ENCODE measurements around the gene TAS2R10. TPM values are rescaled to one million over a fixed set of nuclear protein-coding genes. Genes with fewer than 3 reads are reported as not detected.

TAS2R10 gene
- total RNA-seq (2012; rRNA removed), result 0.44 and 1.0 TPM in 2 replicates

- Histone ChIP-seq H3K9me3 (replicated peaks; ENCODE audit: low read length) (no peaks in the 10 kb centered on the region), H3K27me3 (ENCODE audit: control insufficient read depth, insufficient read depth, low read length) (no peaks in the 10 kb centered on the region), H3K36me3 (ENCODE audit: insufficient read depth, low read length) (no peaks in the 10 kb centered on the region), H3K9ac (ENCODE audit: low read depth, low read length) (no peak within 1 kb of the TSS), H3K4me2 (ENCODE audit: low read length) (no peak within 1 kb of the TSS), H3K4me3 (ENCODE audit: low read length) (no peak within 1 kb of the TSS), H3K4me1 (ENCODE audit: control insufficient read depth, insufficient read depth, low read length) (no peaks in the 10 kb centered on the region)
These were observed at the start of gene TAS2R10 for GRCh38 chr12:10826258-10826657. Gene TAS2R10, minus strand, starts transcription at chr12:10826358. Its CDS starts 89 bp downstream, at chr12:10826269.

- Histone ChIP-seq H3K9me3 (replicated peaks; ENCODE audit: low read length) (no peaks in the 10 kb centered on the region), H3K9ac (ENCODE audit: low read depth, low read length) (no peak overlapping the region), H3K27me3 (ENCODE audit: control insufficient read depth, insufficient read depth, low read length) (no peaks in the 10 kb centered on the region), H3K4me2 (ENCODE audit: low read length) (no peak overlapping the region), H3K4me1 (ENCODE audit: control insufficient read depth, insufficient read depth, low read length) (no peaks in the 10 kb centered on the region), H3K4me3 (ENCODE audit: low read length) (no peak overlapping the region), H3K36me3 (ENCODE audit: insufficient read depth, low read length) (no peaks in the 10 kb centered on the region)
These were observed 47.2 kb upstream of the TAS2R10 start for GRCh38 chr12:10873378-10873777.

GRCh38 chr12:10867381-10867780, 41.2 kb upstream of the TAS2R10 start:
- Histone ChIP-seq H3K4me2 (ENCODE audit: low read length) (no peak overlapping the region), H3K9me3 (replicated peaks; ENCODE audit: low read length) (no peaks in the 10 kb centered on the region), H3K36me3 (ENCODE audit: insufficient read depth, low read length) (no peaks in the 10 kb centered on the region), H3K9ac (ENCODE audit: low read depth, low read length) (no peak overlapping the region), H3K27me3 (ENCODE audit: control insufficient read depth, insufficient read depth, low read length) (no peaks in the 10 kb centered on the region), H3K4me3 (ENCODE audit: low read length) (no peak overlapping the region), H3K4me1 (ENCODE audit: control insufficient read depth, insufficient read depth, low read length) (no peaks in the 10 kb centered on the region)

GRCh38 chr12:10863512-10864218, 37.5 kb upstream of the TAS2R10 start:
- H3K4me1 ChIP-seq (ENCODE audit: control insufficient read depth, insufficient read depth, low read length), result no peaks in the 10 kb centered on the region
- H3K4me2 ChIP-seq (ENCODE audit: low read length), result no peak overlapping the region
- H3K9ac ChIP-seq (ENCODE audit: low read depth, low read length), result no peak overlapping the region
- no peaks in the 10 kb centered on the region for H3K36me3 ChIP-seq (ENCODE audit: insufficient read depth, low read length)
- no peaks in the 10 kb centered on the region for H3K9me3 ChIP-seq (replicated peaks; ENCODE audit: low read length)
- no peak overlapping the region for H3K4me3 ChIP-seq (ENCODE audit: low read length)
- no peaks in the 10 kb centered on the region for H3K27me3 ChIP-seq (ENCODE audit: control insufficient read depth, insufficient read depth, low read length)

GRCh38 chr12:10861366-10861765, 35.2 kb upstream of the TAS2R10 start:
- no peaks in the 10 kb centered on the region for H3K4me1 ChIP-seq (ENCODE audit: control insufficient read depth, insufficient read depth, low read length)
- H3K27me3 ChIP-seq (ENCODE audit: control insufficient read depth, insufficient read depth, low read length), result no peaks in the 10 kb centered on the region
- no peak overlapping the region for H3K9ac ChIP-seq (ENCODE audit: low read depth, low read length)
- H3K4me3 ChIP-seq (ENCODE audit: low read length), result no peak overlapping the region
- H3K4me2 ChIP-seq (ENCODE audit: low read length), result no peak overlapping the region
- H3K9me3 ChIP-seq (replicated peaks; ENCODE audit: low read length), result no peaks in the 10 kb centered on the region
- no peaks in the 10 kb centered on the region for H3K36me3 ChIP-seq (ENCODE audit: insufficient read depth, low read length)

GRCh38 chr12:10855807-10856206, 29.6 kb upstream of the TAS2R10 start:
- H3K4me2 ChIP-seq (ENCODE audit: low read length), result no peak overlapping the region
- H3K27me3 ChIP-seq (ENCODE audit: control insufficient read depth, insufficient read depth, low read length), result no peaks in the 10 kb centered on the region
- H3K4me1 ChIP-seq (ENCODE audit: control insufficient read depth, insufficient read depth, low read length), result peaks cover 6% of the 10 kb centered on the region
- no peaks in the 10 kb centered on the region for H3K36me3 ChIP-seq (ENCODE audit: insufficient read depth, low read length)
- H3K9me3 ChIP-seq (replicated peaks; ENCODE audit: low read length), result no peaks in the 10 kb centered on the region
- no peak overlapping the region for H3K4me3 ChIP-seq (ENCODE audit: low read length)
- no peak overlapping the region for H3K9ac ChIP-seq (ENCODE audit: low read depth, low read length)

- Histone ChIP-seq H3K4me3 (ENCODE audit: low read length) (no peak overlapping the region), H3K27me3 (ENCODE audit: control insufficient read depth, insufficient read depth, low read length) (no peaks in the 10 kb centered on the region)
These were observed 27.6 kb upstream of the TAS2R10 start for GRCh38 chr12:10853776-10854175.

GRCh38 chr12:10851243-10851858, 25.2 kb upstream of the TAS2R10 start:
- no peaks in the 10 kb centered on the region for H3K36me3 ChIP-seq (ENCODE audit: insufficient read depth, low read length)
- no peak overlapping the region for H3K9ac ChIP-seq (ENCODE audit: low read depth, low read length)
- H3K4me1 ChIP-seq (ENCODE audit: control insufficient read depth, insufficient read depth, low read length), result peaks cover 6% of the 10 kb centered on the region
- no peak overlapping the region for H3K4me3 ChIP-seq (ENCODE audit: low read length)
- H3K9me3 ChIP-seq (replicated peaks; ENCODE audit: low read length), result no peaks in the 10 kb centered on the region
- H3K27me3 ChIP-seq (ENCODE audit: control insufficient read depth, insufficient read depth, low read length), result no peaks in the 10 kb centered on the region
- H3K4me2 ChIP-seq (ENCODE audit: low read length), result no peak overlapping the region

More at GRCh38 chr12:10853776-10854175, 27.6 kb upstream of the TAS2R10 start:
- H3K9me3 ChIP-seq (replicated peaks; ENCODE audit: low read length), result no peaks in the 10 kb centered on the region
- no peak overlapping the region for H3K4me2 ChIP-seq (ENCODE audit: low read length)
- H3K9ac ChIP-seq (ENCODE audit: low read depth, low read length), result no peak overlapping the region
- H3K4me1 ChIP-seq (ENCODE audit: control insufficient read depth, insufficient read depth, low read length), result peaks cover 6% of the 10 kb centered on the region
- no peaks in the 10 kb centered on the region for H3K36me3 ChIP-seq (ENCODE audit: insufficient read depth, low read length)

- H3K36me3 ChIP-seq (ENCODE audit: insufficient read depth, low read length), result no peaks in the 10 kb centered on the region
- H3K27me3 ChIP-seq (ENCODE audit: control insufficient read depth, insufficient read depth, low read length), result no peaks in the 10 kb centered on the region
- H3K9me3 ChIP-seq (replicated peaks; ENCODE audit: low read length), result no peaks in the 10 kb centered on the region
- H3K9ac ChIP-seq (ENCODE audit: low read depth, low read length), result no peak within 1 kb of the TSS
- no peak within 1 kb of the TSS for H3K4me3 ChIP-seq (ENCODE audit: low read length)
- no peak within 1 kb of the TSS for H3K4me2 ChIP-seq (ENCODE audit: low read length)
- peaks cover 6% of the 10 kb centered on the region for H3K4me1 ChIP-seq (ENCODE audit: control insufficient read depth, insufficient read depth, low read length)
These were observed 23.3 kb upstream of the TAS2R10 start, which contains the start of gene PRR4 for GRCh38 chr12:10849425-10849878. Gene PRR4, minus strand, starts transcription at chr12:10849475. Its CDS starts 38 bp downstream, at chr12:10849437.

- Histone ChIP-seq H3K9ac (ENCODE audit: low read depth, low read length) (no peak overlapping the region), H3K4me3 (ENCODE audit: low read length) (no peak overlapping the region), H3K4me2 (ENCODE audit: low read length) (no peak overlapping the region), H3K9me3 (replicated peaks; ENCODE audit: low read length) (no peaks in the 10 kb centered on the region), H3K36me3 (ENCODE audit: insufficient read depth, low read length) (no peaks in the 10 kb centered on the region), H3K27me3 (ENCODE audit: control insufficient read depth, insufficient read depth, low read length) (no peaks in the 10 kb centered on the region), H3K4me1 (ENCODE audit: control insufficient read depth, insufficient read depth, low read length) (peaks cover 6% of the 10 kb centered on the region)
These were observed 21.6 kb upstream of the TAS2R10 start for GRCh38 chr12:10847744-10848143.

- Histone ChIP-seq H3K9ac (ENCODE audit: low read depth, low read length) (no peak overlapping the region), H3K27me3 (ENCODE audit: control insufficient read depth, insufficient read depth, low read length) (no peaks in the 10 kb centered on the region)
These were observed 16.7 kb upstream of the TAS2R10 start for GRCh38 chr12:10842862-10843261.

GRCh38 chr12:10838461-10838860, 12.3 kb upstream of the TAS2R10 start:
- peaks cover 2% of the 10 kb centered on the region for H3K36me3 ChIP-seq (ENCODE audit: insufficient read depth, low read length)
- no peak overlapping the region for H3K9ac ChIP-seq (ENCODE audit: low read depth, low read length)
- H3K4me2 ChIP-seq (ENCODE audit: low read length), result no peak overlapping the region
- no peaks in the 10 kb centered on the region for H3K27me3 ChIP-seq (ENCODE audit: control insufficient read depth, insufficient read depth, low read length)
- H3K9me3 ChIP-seq (replicated peaks; ENCODE audit: low read length), result no peaks in the 10 kb centered on the region
- H3K4me3 ChIP-seq (ENCODE audit: low read length), result no peak overlapping the region
- no peaks in the 10 kb centered on the region for H3K4me1 ChIP-seq (ENCODE audit: control insufficient read depth, insufficient read depth, low read length)

More at GRCh38 chr12:10842862-10843261, 16.7 kb upstream of the TAS2R10 start:
- Histone ChIP-seq H3K4me1 (ENCODE audit: control insufficient read depth, insufficient read depth, low read length) (no peaks in the 10 kb centered on the region), H3K9me3 (replicated peaks; ENCODE audit: low read length) (no peaks in the 10 kb centered on the region), H3K36me3 (ENCODE audit: insufficient read depth, low read length) (no peaks in the 10 kb centered on the region), H3K4me2 (ENCODE audit: low read length) (no peak overlapping the region), H3K4me3 (ENCODE audit: low read length) (no peak overlapping the region)
